HCT116 (cell line): ENCODE data around the gene PHYHIPL. TPM values are rescaled to one million over a fixed set of nuclear protein-coding genes. Genes with fewer than 3 reads are reported as not detected.

ENCODE experiments used
- ATAC-seq: fragments of 200-7000 bp; cut with Tn5 transposase; 2 replicates; pipeline ENCODE4 v1.9.1; 2020; ENCODE audit warnings: mild to moderate bottlenecking, moderate library complexity
- BruUV-seq: library from RNA; stranded (reverse); fragments of 400-500 nt; replicated peaks from 2 replicates; lab custom pipeline; 2021; lab: Mats Ljungman, UMichigan
- CTCF ChIA-PET: fragments of 300-600 bp; sonication (Branson Sonifier 250); formaldehyde crosslinking; loops from one replicate; lab custom pipeline; 2021; ENCODE audit warnings: antibody characterized with exemption; lab: Charles Lee
- POLR2A ChIA-PET: fragments of 300-600, 350-600 bp; sonication (Branson Sonifier 250); formaldehyde crosslinking; loops from one replicate; lab custom pipeline; 2021; ENCODE audit warnings: antibody characterized with exemption; lab: Charles Lee
- RAD21 ChIA-PET, 2 experiments: fragments of 300-600 bp; sonication (Branson Sonifier 250); formaldehyde crosslinking; loops; one replicate each; lab custom pipeline; 2023; ENCODE audit warnings: low total read pairs in 2 of 2; ENCODE audit not compliant: uncharacterized antibody in 2 of 2, unreplicated experiment in 2 of 2, low non-redundant PET in 1 of 2; lab: Charles Lee
- DNase-seq: peaks from one replicate; pipeline ENCODE4 v3.0.0-alpha.2; 2010; ENCODE audit warnings: low read depth, low spot score
- H2AFZ ChIP-seq: fragments of 200-600 bp; shearing (Covaris generic), sonication (generic); 2 replicates; pipeline ENCODE4 v1.6.1; 2017; ENCODE audit warnings: low read depth, mixed run types, mixed read lengths, antibody characterized with exemption, low read length; ENCODE audit not compliant: poor library complexity, severe bottlenecking
- H3K27ac ChIP-seq: 2 replicates; pipeline ENCODE4 v1.5.1; 2012; ENCODE audit warnings: low read depth, low read length
- H3K27me3 ChIP-seq: fragments of 200-600 bp; sonication (generic); 2 replicates; pipeline ENCODE4 v1.6.1; 2016; ENCODE audit warnings: mixed run types, low read length, mixed read lengths; ENCODE audit not compliant: insufficient read depth
- H3K36me3 ChIP-seq, 2 experiments: fragments of 200-500 bp in 1 of 2; fragments of 200-600 bp in 1 of 2; sonication (Bioruptor generic) in 1 of 2; sonication (generic) in 1 of 2; 2 replicates each; pipeline versions ENCODE4 v1.5.1 to v1.6.1; 2014 to 2016; ENCODE audit warnings: low read length in 2 of 2, inconsistent platforms in 1 of 2, mixed read lengths in 1 of 2, mixed run types in 1 of 2; ENCODE audit not compliant: insufficient read depth in 2 of 2, control insufficient read depth in 1 of 2
- H3K4me1 ChIP-seq, 2 experiments: fragments of 200-600 bp in 1 of 2; sonication (generic) in 1 of 2; 2 replicates each; pipeline versions ENCODE4 v1.5.1 to v1.6.1; 2012 to 2017; ENCODE audit warnings: low read length in 2 of 2, inconsistent platforms in 1 of 2, mild to moderate bottlenecking in 1 of 2, mixed read lengths in 1 of 2, mixed run types in 1 of 2, moderate library complexity in 1 of 2; ENCODE audit not compliant: insufficient read depth in 2 of 2, control insufficient read depth in 1 of 2
- H3K4me2 ChIP-seq: fragments of 200-600 bp; sonication (generic); 2 replicates; pipeline ENCODE4 v1.6.1; 2017; ENCODE audit warnings: mixed run types, low read length, mixed read lengths
- H3K4me3 ChIP-seq, 2 experiments: fragments of 200-600 bp in 1 of 2; sonication (generic) in 1 of 2; replicated peaks in 1 of 2; 2 replicates each; pipeline ENCODE4 v1.5.1; 2011 to 2016; ENCODE audit warnings: low read length in 2 of 2, control low read depth in 1 of 2, low read depth in 1 of 2, mild to moderate bottlenecking in 1 of 2, mixed read lengths in 1 of 2, mixed run types in 1 of 2
- H3K79me2 ChIP-seq: fragments of 200-600 bp; sonication (generic); 2 replicates; pipeline ENCODE4 v1.6.1; 2017; ENCODE audit warnings: mild to moderate bottlenecking, mixed run types, low read length, moderate library complexity, mixed read lengths; ENCODE audit not compliant: insufficient read depth
- H3K9ac ChIP-seq: fragments of 200-600 bp; sonication (generic); 2 replicates; pipeline ENCODE4 v1.6.1; 2016; ENCODE audit warnings: low read length, mixed read lengths
- H3K9me2 ChIP-seq: fragments of 200-600 bp; sonication (generic), shearing (Covaris generic); 2 replicates; pipeline ENCODE4 v1.6.1; 2017; ENCODE audit warnings: mixed run types, mild to moderate bottlenecking, moderate library complexity; ENCODE audit not compliant: insufficient read depth
- H3K9me3 ChIP-seq, 2 experiments: fragments of 200-500 bp in 1 of 2; fragments of 200-600 bp in 1 of 2; sonication (Bioruptor generic) in 1 of 2; sonication (generic) in 1 of 2; 2 replicates each; pipeline ENCODE4 v1.6.1; 2014 to 2017; ENCODE audit warnings: low read length in 2 of 2, mixed read lengths in 2 of 2, inconsistent platforms in 1 of 2, low read depth in 1 of 2, mild to moderate bottlenecking in 1 of 2, mixed run types in 1 of 2, moderate library complexity in 1 of 2; ENCODE audit not compliant: control insufficient read depth in 1 of 2, insufficient read depth in 1 of 2
- H4K20me1 ChIP-seq: fragments of 200-600 bp; sonication (generic), shearing (Covaris generic); 2 replicates; pipeline ENCODE4 v1.6.1; 2017; ENCODE audit warnings: mixed run types, mild to moderate bottlenecking, moderate library complexity; ENCODE audit not compliant: insufficient read depth
- ATF3 ChIP-seq: IDR thresholded peaks from 2 replicates; pipeline ENCODE4 v1.6.1; 2012
- CBX3 ChIP-seq: IDR thresholded peaks from 2 replicates; pipeline ENCODE4 v1.6.1; 2012; ENCODE audit warnings: low read depth
- CEBPB ChIP-seq: IDR thresholded peaks from 2 replicates; pipeline ENCODE4 v1.6.1; 2012; ENCODE audit warnings: low read depth
- ELF1 ChIP-seq: IDR thresholded peaks from 2 replicates; pipeline ENCODE4 v1.6.1; 2012; ENCODE audit warnings: low read depth, borderline replicate concordance
- EZH2 ChIP-seq: fragments of 200-600 bp; sonication (generic); IDR thresholded peaks from 2 replicates; pipeline ENCODE4 v1.6.1; 2017; ENCODE audit warnings: antibody characterized with exemption, mixed run types
- EZH2phosphoT487 ChIP-seq: fragments of 200-600 bp; IDR thresholded peaks from 2 replicates; pipeline ENCODE4 v1.6.1; 2018; ENCODE audit warnings: antibody characterized with exemption, borderline replicate concordance
- FOSL1 ChIP-seq: IDR thresholded peaks from 2 replicates; pipeline ENCODE4 v1.6.1; 2012; ENCODE audit warnings: low read depth
- POLR2A ChIP-seq: IDR thresholded peaks from 2 replicates; pipeline ENCODE4 v1.7.0; 2011; ENCODE audit warnings: borderline replicate concordance; ENCODE audit not compliant: insufficient read depth, insufficient read length; ENCODE audit errors: extremely low read depth
- POLR2AphosphoS5 ChIP-seq: IDR thresholded peaks from 2 replicates; pipeline ENCODE4 v1.6.1; 2011; ENCODE audit warnings: mild to moderate bottlenecking, low read depth, low read length, moderate library complexity
- RAD21 ChIP-seq: IDR thresholded peaks from 2 replicates; pipeline ENCODE4 v1.6.1; 2012; ENCODE audit warnings: low read depth, mild to moderate bottlenecking
- TCF7L2 ChIP-seq: IDR thresholded peaks from 2 replicates; pipeline ENCODE4 v1.7.0; 2011; ENCODE audit warnings: borderline replicate concordance, inconsistent platforms; ENCODE audit not compliant: insufficient read depth, insufficient read length; ENCODE audit errors: extremely low read depth
- intact Hi-C: fragments of 100-400 bp; cut with micrococcal nuclease; formaldehyde crosslinking; loops from 2 replicates; pipeline ENCODE4 v1.10.0; 2022
- total RNA-seq: library from RNA; stranded (reverse); gene quantifications from one replicate; pipeline ENCODE4 v1.2.1, GENCODE V29; 2021; ENCODE audit not compliant: unreplicated experiment
- TF ChIP-seq, protein P1 (sequence below), 3 experiments: fragments of 200-600 bp in 1 of 3; sonication (generic) in 1 of 3; IDR thresholded peaks in 2 of 3; conservative IDR thresholded peaks in 1 of 3; 2 replicates each; pipeline ENCODE4 v1.5.1; 2012 to 2017; ENCODE audit warnings: low read depth in 2 of 3, low read length in 2 of 3, antibody characterized with exemption in 1 of 3, borderline replicate concordance in 1 of 3, control low read depth in 1 of 3, mild to moderate bottlenecking in 1 of 3, mixed read lengths in 1 of 3, mixed run types in 1 of 3, moderate library complexity in 1 of 3; ENCODE audit not compliant: insufficient read depth in 1 of 3
- TF ChIP-seq, protein P2 (sequence below): IDR thresholded peaks from 2 replicates; pipeline ENCODE4 v1.6.1; 2012

PHYHIPL gene
- total RNA-seq, 1 experiment from 2014 or later: not detected

DNA sequence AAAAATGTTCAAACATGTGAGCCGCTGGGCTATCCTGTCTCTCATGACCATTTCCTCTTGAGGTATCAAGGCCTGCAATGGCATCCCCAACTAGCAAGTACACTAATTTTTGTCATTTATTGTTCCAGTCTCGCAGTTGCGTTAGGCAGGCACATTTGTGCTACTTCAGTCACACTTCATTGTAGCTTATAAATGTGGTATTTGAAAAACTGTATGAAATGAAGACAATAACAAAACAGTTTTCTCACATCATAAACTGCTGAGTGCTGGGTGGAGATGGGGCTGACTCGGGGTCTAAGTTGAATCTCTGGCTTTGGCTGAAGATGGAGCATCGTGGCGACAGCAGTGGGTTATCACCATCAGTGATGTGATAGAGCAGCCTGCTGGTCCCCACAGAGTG lies 93.2 kb downstream of the PHYHIPL start (continued):
- TF ChIP-seq, protein P1, sequence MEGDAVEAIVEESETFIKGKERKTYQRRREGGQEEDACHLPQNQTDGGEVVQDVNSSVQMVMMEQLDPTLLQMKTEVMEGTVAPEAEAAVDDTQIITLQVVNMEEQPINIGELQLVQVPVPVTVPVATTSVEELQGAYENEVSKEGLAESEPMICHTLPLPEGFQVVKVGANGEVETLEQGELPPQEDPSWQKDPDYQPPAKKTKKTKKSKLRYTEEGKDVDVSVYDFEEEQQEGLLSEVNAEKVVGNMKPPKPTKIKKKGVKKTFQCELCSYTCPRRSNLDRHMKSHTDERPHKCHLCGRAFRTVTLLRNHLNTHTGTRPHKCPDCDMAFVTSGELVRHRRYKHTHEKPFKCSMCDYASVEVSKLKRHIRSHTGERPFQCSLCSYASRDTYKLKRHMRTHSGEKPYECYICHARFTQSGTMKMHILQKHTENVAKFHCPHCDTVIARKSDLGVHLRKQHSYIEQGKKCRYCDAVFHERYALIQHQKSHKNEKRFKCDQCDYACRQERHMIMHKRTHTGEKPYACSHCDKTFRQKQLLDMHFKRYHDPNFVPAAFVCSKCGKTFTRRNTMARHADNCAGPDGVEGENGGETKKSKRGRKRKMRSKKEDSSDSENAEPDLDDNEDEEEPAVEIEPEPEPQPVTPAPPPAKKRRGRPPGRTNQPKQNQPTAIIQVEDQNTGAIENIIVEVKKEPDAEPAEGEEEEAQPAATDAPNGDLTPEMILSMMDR (IDR thresholded peaks at IDR 0.05 in 2 of 3, conservative IDR thresholded peaks at IDR 0.05 in 1 of 3; ENCODE audit: borderline replicate concordance in 1 of 3, insufficient read depth in 1 of 3, low read depth in 2 of 3, low read length in 2 of 3): no peak
- TF ChIP-seq POLR2AphosphoS5: no peak
- TF ChIP-seq FOSL1: no peak
- no peak for TF ChIP-seq EZH2phosphoT487
- TF ChIP-seq, all 23 proteins: peak for 0

DNA sequence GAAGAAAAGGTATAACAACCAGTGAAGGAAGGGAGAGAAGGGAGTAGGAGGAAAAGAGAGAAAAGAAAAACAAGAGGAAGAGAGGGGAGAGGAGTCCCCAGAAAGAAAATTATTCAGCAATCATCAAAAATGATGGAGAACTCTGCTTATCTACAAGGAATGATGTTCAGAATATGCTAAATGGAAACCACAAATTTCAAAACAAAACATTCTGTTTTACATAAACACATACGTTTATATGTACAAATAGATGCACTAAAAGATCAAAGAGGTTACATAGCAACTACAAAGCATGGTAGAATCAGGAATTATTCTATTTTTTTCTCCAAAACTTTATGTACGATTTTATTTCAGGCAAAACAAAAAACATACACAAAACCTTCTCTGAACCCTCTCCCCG lies 94.0 kb downstream of the PHYHIPL start:
- DNase-seq (no peak), ATAC-seq (no peak)
- CTCF ChIA-PET: no interaction called here
- Histone ChIP-seq H3K9me3 (no peaks in the 10 kb centered on the region), H3K9me2 (no peaks in the 10 kb centered on the region), H2AFZ (no peak overlapping the region), H3K9ac (no peak overlapping the region), H3K79me2 (no peaks in the 10 kb centered on the region), H3K4me2 (no peak overlapping the region), H4K20me1 (no peaks in the 10 kb centered on the region; the same call in 1 of the 2 replicates), H3K36me3 (no peaks in the 10 kb centered on the region), H3K4me3 (no peak overlapping the region), H3K27ac (no peak overlapping the region), H3K4me1 (no peaks in the 10 kb centered on the region), H3K27me3 (peaks cover 56% of the 10 kb centered on the region)
- intact Hi-C loops: no loop called here
- POLR2A ChIA-PET: no interaction called here
- BruUV-seq: no TSS peak
- no peak for TF ChIP-seq TCF7L2
- TF ChIP-seq EZH2: no peak
- no peak for TF ChIP-seq RAD21
- TF ChIP-seq, protein P2, sequence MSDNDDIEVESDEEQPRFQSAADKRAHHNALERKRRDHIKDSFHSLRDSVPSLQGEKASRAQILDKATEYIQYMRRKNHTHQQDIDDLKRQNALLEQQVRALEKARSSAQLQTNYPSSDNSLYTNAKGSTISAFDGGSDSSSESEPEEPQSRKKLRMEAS: no peak
- TF ChIP-seq ELF1: no peak
- TF ChIP-seq CEBPB: no peak
- TF ChIP-seq POLR2A: no peak
- TF ChIP-seq FOSL1: no peak
- no peak for TF ChIP-seq POLR2AphosphoS5
- TF ChIP-seq ATF3: no peak
- no peak for TF ChIP-seq CBX3
- RAD21 ChIA-PET: no interaction called here
